B cell (primary cell): Measurements from ENCODE around the gene EVL.

Experiments used
- CTCF ChIP-seq: fragments of 200-600 bp; IDR thresholded peaks from one replicate; pipeline ENCODE4 v1.8.0; 2022; ENCODE audit warnings: antibody characterized with exemption, mild to moderate bottlenecking
- EZH2 ChIP-seq: IDR thresholded peaks from 2 replicates; pipeline ENCODE4 v1.6.1; 2012; ENCODE audit warnings: borderline replicate concordance, low read depth, mild to moderate bottlenecking, moderate library complexity, low read length; ENCODE audit not compliant: insufficient read depth, poor library complexity, severe bottlenecking

- no peak for TF ChIP-seq CTCF
- no peak for TF ChIP-seq EZH2
Measured at GRCh38 chr14:100025111-100025510, 40.1 kb upstream of the EVL start.
